Putamen (tissue), 1 donor: Measurements from ENCODE around the gene ABTB2.

ENCODE experiments used
- DNase-seq: peaks from one replicate; pipeline ENCODE4 v3.0.0-alpha.2; 2016; ENCODE audit warnings: low spot score

The ABTB2 gene

GRCh38 chr11:34105079-34105956 lies 252.5 kb downstream of the ABTB2 start, which contains the start of gene NAT10:
NAT10 (plus strand) TSS chr11:34105629; CDS start chr11:34108226, 2,597 bp downstream.
- peak; percentile 96 for DNase-seq

- no peak for DNase-seq
Observed at GRCh38 chr11:34104680-34105078, 253.1 kb downstream of the ABTB2 start.
